ENCODE results near the gene PPP2R5C.

The PPP2R5C gene

DNA sequence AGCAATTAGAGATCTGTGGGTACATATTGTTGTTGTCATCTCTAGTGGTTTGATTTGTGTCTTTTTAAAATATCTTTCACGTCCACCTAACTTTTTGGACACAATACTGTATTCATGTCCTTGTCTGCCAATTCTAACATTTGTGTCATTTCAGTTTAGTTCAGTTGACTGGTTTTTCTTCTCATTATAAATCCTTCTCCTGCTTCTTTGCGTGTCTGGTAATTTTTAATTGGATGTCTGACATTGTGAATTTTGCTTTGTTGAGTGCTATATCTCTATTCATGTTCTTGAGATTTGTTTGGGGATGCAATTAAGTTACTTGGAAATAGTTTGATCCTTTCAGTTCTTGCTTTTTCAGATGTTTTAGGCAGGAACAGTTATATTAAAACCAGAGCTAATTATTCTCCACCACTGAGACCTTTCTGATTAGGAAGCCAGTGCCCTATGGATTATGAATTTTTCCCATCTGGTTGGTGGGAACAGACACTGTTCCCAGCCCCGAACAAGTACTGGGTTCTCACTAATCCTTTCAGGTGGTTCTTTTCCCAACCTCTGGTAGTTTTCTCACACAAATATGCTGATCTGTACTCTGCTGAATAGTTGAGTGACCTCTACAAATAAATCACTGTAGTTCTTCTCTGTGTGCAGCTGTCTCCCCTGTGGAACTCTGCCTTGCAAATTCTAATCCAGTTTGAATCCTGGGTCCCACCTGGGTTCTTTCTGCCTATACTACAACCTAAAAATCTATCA is 111.7 kb downstream of the PPP2R5C start:
- DNase-seq = no peak

DNA sequence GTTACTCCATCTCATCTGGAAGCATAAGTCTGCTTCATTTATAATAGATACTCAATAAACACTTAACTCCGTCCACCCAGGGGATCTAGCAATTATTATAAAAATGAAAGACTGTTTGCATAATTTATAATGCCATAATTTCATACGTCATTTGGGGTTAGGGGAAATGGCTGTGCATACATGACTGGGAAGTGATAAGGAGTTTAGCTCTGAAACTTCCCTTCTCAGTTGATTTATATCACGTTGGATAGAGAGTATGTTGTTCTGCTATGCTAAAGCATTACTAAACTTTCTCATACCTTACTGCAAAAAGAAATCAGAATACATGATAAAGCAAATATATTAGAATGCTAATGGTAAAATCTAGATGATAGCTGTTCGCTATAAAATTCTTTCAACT is 112.5 kb downstream of the PPP2R5C start:
- no peak for DNase-seq

DNA sequence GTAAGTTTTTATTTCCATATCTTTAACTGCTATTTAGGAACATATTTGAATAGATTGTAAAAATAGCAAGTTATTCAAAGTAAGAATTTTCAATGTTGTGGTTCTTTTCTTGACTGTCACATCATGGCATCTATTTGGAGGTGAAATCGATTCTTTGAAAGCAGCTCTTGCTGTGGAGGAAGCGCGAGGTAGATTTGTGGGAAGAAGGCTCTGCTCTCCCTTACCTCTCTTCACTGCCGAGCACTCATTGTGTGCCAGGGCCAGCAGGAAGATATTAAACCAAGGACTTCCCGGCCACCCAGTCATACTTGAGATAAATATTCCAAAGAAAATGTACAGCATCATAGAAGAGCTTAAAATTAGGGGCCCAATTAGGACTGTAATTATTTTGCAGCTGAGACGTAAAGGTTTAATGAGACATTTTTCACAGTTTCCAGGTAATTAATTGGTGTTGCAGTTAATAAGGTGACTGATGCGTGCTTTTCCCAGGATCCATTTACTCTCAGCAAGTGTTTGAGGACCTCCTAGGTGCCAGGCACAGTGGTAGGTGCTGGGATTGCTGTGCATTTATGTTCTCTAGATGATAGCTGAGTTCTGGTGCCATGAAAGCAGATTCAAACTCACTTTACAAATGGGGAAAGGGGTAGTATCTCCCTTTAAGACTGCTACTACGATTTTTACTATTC is 113.7 kb downstream of the PPP2R5C start:
- DNase-seq = no peak

DNA sequence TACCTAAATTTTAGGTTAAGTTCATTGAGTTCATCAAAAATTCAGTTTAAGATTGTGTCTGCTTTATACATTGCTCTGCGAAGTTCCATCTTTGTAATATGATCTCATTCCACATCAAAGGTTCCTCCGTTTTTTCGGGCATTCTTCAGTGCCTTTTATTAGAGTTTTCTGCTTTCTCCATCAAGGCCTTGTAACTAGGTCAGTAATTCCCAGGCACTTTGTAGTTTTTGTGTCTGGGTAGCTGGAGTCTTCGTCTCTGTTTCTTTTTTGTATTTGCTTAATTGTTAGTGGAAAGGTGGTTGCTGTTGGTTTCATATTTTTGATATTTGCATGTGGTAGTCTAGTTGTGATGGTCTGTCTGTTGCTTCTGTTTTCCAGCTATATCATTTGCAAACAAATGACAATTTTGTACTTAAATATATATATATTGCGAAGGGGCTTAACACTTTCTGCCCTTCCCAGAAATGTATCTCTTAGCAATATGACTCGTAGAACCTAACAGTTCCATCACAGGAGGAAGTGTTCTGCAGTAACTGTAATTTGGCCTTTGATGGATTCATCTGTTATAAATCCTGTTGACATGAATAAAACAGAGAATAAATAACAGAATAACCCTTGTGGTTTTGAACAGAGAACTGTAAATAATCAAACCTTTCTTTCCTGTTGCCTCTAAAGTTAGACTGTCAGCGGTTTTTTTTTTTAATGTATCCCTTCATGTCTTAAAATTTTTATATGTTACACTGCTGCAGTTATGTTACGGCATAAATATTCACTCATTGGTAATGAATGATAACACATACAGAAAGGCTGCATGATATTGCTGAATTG is 114.4 kb downstream of the PPP2R5C start:
- DNase-seq = no peak

DNA sequence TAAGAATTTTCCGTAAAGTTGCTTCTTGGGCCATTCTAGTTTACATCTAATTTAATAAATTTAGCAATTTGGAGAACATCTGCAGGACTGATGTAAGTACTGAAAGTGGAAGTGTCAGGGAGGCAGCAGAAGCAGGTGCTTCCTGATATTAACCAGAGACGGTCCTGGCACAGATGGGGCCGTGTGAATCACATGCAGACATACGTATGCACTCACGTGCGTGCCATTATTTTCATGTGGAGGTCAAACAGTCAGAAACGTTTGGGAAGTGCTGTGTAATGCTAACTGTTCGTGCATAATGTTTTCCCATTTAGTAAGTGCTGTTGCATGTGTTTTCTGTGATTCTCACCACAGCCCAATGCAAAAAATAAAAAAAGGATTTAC is 115.0 kb downstream of the PPP2R5C start:
- DNase-seq = peak; percentile 81

DNA sequence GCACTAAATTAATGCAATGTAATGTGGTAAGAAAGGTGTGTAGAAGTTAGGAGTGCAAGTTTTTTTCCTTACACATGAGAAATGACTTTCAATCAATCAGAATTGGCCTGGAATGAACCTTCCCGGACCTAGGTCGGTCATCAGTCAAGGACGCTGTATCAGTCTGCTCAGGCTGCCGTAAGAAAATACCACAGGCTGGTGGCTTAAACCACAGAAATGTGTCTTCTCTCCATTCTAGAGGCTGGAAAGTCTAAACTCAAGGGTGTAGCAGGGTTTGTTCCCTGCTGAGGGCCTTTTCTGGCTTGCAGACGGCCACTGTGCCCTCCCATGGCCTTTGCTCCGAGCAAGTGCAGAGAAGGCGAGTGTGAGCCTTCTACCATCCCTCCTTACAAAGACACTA is 116.3 kb downstream of the PPP2R5C start:
- no peak for DNase-seq

DNA sequence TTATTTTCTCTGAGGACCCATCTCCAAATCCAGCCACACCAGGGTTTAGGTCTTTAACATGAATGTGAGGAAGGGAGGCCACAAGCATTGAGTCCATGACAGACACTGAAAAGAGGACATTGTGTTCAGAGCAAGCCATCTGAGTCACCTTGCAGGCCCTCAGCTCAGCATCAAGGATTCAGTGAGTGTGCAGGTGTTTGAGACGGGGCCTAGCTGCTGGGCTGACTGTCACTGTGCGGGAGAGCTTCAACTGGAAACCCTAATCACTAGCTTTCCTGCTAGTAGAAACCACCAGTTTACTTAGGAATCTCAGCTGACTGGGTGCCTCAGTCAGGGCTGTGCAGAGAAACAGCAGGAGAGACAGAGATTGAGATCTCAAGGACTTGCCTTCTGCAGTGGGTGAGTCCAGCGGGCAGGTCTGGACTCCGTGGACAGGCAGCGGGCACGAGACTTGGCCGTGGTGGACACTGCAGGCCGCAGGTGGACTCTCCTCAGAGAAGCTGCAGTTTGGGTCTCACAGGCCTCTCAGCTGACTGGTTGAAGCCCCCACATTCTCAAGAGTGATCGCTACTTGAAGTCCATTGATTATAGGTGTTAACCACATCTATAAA is 116.8 kb downstream of the PPP2R5C start:
- no peak for DNase-seq

DNA sequence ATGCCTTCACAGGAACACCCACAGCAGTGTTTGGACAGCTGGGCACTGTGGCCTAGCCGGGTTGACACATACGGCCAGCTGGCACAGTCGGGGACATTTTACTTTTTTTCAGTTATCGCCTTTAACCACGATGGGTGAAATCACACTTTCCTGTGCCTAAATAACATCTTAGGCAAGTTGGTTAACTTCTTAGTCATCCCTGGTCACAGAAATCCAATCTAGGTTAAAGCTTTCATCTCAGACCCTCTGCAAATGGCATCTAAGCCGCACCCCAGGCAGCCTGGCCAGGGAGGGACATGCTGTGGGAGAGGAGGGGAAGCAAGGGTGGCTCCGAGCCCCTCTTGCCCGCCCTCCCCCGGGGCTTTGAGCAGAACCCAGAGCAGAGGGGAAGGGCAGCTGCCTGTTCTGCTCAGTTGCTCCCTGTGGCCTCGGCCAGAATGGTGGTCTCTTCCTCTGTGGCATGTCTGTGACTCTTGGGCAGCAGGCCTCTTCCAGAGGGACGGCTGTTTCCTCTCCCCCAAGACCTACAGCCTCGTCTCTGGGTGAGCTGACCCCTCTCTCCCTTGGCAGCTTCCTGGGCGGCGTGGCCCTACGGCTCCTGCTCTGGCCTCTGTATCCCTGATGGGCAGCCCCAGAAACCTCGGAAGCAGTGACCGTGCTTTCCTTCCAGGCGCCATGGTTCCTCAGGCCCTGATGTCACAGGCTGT is 117.5 kb downstream of the PPP2R5C start:
- peak; percentile 32 for DNase-seq

DNA sequence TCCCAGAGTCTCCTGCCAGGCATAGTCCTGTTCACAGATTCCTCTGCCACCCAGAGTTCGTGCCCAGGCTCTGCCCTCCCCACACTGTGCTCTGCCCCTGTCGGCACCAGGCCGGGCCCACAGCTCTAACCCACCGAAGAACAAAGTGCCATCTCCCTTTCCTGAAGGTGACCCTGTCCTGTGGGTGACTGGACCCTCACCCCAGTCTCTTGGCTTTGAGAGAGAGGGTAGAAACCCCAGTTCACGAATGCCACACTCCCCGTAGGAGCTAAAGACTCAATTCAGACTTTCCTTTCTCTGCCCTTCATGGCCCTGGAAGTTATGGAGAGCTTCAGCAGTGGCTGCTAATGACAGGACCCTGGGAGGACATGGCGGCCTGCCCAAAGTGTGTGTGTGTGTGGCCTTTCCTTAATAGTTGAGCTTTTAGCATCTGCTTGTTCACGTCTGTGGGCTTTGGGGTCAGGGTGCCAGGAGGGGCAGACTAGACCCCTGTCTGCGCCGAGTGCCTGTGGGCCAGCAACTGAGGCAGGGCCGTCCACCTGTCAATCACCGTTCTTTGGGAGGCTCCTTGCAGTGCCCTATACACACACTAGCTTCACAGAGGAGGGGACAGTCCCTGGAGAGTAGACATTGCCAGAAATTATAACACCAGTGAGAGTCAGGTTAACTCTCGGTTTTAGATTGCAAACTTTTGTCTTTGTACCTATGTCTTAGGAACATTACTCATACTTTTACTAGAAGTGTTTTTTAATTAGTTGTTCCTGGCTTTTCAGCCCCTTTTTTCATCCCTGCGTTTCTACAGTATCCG is 118.2 kb downstream of the PPP2R5C start:
- DNase-seq = peak; percentile 33

DNA sequence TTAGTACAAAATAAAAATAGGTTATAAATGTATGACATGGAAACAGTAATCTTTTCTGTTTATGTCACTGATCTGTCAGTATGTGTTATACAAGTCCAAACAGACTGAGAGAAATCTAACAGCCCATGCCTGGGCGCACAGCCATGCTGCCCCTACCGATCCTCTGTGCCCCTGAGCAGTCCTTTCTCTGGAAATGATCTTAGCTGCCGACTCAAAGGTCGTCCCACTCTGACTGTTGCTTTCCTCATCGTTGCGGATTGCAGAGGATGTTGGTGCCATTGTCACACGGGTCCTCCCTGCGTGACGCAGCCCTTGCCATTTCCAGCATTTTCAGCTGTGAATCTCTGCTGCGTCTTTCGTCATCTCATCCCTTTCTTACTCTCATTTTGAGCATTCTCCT is 119.9 kb downstream of the PPP2R5C start:
- DNase-seq = no peak

DNA sequence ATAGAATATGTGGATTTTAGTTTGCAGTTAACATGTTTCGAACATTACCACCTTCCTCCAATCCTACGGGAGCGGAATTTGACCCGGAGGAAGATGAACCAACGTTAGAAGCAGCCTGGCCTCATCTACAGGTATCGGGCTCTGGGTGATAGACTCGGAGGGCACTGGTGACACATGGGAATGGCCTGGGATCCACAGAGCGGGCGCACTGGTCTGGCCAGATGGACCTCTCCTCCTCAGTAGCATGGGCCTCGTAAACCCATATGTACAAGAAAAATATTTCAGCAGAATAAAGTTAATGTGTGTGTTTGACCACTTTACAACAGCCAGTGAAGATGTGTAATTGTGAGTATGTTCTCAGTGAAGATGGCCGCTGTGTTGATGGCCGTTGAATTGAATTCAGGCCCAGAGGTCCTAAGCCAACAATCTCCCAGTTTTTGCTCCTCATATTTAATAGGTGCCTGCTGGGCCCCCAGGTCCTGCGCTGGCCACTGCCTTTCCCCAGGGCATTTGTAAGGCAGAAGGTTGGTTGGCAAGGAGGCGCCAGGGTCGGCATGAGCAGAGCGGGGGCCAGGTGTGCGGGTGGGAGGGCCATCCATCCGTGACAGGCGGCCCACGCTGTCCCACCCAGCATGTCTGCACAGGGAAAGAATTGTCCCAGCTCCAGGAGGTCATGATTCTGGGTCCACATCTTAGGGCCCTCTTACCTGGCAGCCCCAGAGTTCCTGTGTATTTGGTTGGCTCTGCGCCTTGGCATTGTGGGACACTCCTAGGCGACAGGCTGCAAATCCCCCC is 120.8 kb downstream of the PPP2R5C start:
- no peak for DNase-seq

DNA sequence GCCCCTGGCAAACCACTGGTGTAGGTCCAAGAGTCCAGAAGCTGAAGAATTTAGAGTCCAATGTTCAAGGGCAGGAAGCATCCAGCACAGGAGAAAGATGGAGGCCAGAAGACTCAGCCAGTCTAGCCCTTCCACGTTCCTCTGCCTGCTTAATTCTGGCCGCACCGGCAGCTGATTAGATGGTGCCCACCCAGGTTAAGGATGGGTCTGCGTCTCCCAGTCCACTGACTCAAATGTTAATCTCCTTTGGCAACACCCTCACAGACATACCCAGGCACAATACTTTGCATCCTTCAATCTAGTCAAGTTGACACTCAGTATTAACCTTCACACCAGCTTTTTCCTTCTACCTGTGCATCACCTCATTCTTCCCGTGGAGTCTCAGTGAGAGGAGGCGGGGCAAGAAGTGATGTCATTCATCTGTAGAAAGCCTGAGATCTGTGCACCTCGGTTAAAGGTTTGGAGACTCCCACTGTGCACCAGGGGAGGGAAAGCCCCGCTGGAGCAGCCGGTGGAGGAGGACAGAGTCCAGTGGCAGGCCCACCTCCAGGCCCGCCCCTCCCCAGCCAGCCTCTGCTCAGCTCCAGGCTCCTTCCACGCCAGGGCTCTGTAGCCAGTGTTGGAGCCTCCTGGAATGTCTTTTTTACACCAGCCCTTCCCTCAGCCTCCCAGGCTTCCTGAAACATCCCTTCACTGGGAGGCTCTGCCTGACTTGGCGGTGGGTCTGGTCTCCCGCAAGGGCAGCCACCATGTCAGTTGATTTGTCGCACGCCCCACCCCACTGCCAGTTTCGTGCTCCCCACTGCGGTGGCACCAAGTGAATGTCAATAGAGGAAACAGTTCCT is 122.8 kb downstream of the PPP2R5C start:
- no peak for DNase-seq

DNA sequence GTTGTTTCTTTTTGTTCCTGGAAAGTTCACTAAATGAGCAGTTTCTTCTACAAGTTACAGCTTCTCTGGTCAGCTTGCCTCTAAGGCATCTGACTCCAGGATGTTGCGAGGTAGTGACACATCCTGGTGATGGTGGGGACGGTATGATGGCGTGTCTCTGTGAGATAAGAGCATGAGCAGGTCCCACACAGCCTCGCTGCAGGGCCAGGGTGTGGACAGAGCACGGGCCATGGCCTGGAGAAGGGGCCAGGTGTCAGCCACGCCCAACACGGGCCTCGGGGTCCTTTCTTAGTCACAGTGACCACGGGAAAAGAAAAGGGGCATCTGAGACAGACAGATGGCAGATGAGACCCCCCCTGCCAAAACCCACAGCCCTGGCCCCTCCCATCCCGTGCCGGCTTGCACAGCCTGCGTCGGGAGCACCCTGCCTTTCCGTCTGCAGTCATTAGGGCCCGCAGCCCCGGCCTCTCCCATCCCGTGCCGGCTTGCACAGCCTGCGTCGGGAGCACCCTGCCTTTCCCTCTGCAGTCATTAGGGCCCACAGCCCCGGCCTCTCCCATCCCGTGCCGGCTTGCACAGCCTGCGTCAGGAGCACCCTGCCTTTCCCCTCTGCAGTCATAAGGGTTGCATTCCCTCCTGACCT is 123.5 kb downstream of the PPP2R5C start:
- no peak for DNase-seq

DNA sequence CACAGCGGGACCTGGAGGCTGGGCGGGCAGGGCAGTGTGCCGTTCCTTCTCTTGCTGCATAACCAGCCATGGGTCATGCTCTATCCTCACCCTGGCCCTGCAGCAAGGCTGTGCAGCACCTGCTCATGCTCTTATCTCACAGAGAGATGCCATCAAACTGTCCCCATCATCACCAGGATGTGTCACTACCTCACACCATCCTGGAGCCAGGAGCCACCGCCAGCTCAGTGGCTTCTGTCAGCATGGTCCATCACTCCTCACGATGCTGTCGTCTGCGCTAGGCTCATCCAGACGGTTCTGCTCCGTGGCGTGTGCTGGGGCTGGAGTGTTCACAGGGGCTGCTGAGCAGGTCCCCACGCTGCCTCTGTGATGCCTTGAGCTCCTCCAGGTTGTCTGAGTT is 125.7 kb downstream of the PPP2R5C start:
- no peak for DNase-seq

DNA sequence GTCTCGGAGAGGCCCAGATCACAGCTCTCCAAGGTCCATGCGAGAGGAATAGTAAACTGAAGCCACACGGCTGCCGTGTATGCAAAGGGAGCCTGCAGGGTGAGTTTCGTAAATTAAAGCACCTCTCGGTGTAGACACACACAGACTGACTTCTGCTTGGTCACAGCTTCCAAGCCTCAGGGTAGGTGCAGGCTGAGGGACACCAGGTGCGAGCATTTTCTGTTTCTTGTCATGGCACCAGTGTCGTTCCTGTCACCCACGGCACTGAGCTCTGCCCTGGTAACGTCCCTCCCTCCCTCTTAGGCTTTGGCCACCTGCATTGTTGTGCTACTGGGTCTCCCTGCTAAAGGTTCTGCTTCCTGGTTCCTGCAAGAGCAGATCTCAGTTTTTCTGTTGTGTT is 126.7 kb downstream of the PPP2R5C start:
- DNase-seq = no peak

DNA sequence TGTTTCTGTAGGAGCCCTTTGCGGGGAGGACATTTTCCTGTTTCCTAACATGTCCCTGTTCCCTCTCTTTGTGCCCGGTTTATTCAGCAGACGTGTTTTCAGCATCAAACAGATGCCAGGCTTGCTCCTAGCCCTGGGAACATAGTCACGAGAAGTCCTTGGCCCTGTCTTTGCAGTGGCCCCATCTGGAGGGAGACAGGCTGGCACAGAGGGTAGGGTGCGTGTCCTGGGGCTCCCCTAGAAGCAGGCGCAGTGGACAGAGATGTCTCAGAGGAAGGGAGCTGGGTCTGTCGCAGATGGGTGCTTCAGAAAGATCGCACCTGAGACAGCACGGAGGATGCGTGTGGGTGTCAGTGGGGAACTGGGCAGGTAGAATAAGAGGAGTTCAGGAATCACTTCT is 127.9 kb downstream of the PPP2R5C start:
- no peak for DNase-seq

DNA sequence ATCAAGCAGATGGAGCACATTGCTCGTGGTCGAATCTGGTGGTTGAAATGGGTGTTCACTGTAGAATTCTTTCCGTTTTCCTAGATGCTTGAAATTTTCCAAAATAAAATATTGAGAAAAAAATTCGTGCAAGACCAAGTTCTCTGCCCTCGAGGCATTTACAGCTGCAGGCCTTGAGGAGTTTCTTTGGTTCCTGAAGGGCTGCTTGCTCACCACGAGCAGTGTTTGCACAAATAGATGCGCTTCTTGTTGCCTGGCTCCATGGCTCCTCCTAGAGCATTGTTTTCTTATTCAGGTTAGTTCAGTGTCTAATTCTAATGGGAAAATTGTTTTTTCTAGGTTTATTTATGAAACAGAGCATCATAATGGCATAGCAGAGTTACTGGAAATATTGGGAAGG is 128.4 kb downstream of the PPP2R5C start:
- DNase-seq = no peak

DNA sequence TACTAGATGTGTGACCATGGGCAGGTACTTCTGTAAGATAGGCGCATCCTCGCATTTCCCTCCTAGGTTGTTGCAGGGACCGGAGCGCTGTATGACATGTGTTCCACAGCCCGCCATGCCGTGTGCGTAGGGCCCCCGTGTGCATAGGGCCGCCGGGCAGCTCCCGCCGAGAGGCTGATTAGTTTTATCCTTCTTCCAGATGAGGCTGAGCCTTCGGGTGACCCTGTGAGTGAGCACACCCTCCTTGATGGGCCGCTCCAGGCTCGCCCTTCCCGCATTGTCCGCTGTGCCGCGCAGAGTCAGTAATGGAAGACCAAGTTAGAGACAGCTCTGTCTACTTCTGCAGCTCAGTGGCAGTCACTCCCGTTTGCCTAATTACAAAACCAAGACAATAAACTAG is 130.0 kb downstream of the PPP2R5C start:
- no peak for DNase-seq

DNA sequence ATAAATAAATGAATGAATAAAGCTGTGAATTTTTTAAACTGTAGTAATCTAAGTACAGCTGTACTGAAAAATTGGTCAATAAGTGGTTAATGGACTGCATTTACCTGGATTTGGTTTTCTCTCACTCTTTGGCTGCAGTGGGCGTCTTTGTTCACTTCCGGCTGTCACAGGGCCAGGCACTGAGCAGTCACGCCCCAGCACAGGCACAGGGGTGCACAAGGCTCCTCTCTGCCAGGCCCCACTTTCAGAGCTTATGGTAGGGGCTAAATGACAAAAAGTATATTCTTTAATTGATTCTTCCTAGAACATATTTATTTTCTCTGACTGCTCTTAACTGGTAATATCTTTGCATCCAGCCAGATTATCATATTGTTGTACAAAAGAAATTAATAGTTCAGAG is 132.2 kb downstream of the PPP2R5C start:
- no peak for DNase-seq
